B cell (primary cell): ENCODE results near the gene GOLIM4. TPM values are rescaled to one million over a fixed set of nuclear protein-coding genes. Genes with fewer than 3 reads are reported as not detected.

Source experiments
- ATAC-seq: fragments of 200-7000 bp; cut with Tn5 transposase; one replicate; pipeline ENCODE4 v1.10.0; 2021; ENCODE audit warnings: low read depth, mild to moderate bottlenecking, moderate number of reproducible peaks, moderate library complexity
- CTCF ChIA-PET: fragments of 350-600 bp; sonication (Branson Sonifier 250); formaldehyde crosslinking; loops from one replicate; lab custom pipeline; 2021; ENCODE audit warnings: antibody characterized with exemption, inconsistent platforms; lab: Charles Lee
- POLR2A ChIA-PET: fragments of 350-600 bp; sonication (Branson Sonifier 250); formaldehyde crosslinking; loops from one replicate; lab custom pipeline; 2021; ENCODE audit warnings: antibody characterized with exemption; lab: Charles Lee
- DNase-seq: peaks from one replicate; pipeline ENCODE4 v3.0.0; 2013
- H2AFZ ChIP-seq: 2 replicates; pipeline ENCODE4 v1.6.1; 2012; ENCODE audit warnings: mild to moderate bottlenecking, low read depth, low read length; ENCODE audit not compliant: insufficient read depth, poor library complexity, severe bottlenecking
- H3K27ac ChIP-seq, 2 donors: 1 replicate in 1 of 2; 2 replicates in 1 of 2; pipeline ENCODE4 v1.5.1; 2012 to 2013; ENCODE audit warnings: low read length in 2 of 2, mild to moderate bottlenecking in 2 of 2, moderate library complexity in 1 of 2
- H3K27me3 ChIP-seq, 4 experiments: fragments of 200-600 bp in 1 of 4; sonication (generic) in 1 of 4; replicated peaks in 1 of 4; 1 replicate in 2 of 4; 2 replicates in 2 of 4; pipeline versions ENCODE4 v1.6.1 to v1.7.0; 2013 to 2016; ENCODE audit warnings: low read length in 3 of 4, mild to moderate bottlenecking in 2 of 4, mixed read lengths in 1 of 4, moderate library complexity in 1 of 4; ENCODE audit not compliant: insufficient read depth in 4 of 4, control insufficient read depth in 3 of 4; ENCODE audit errors: control extremely low read depth in 1 of 4
- H3K36me3 ChIP-seq, 2 experiments: replicated peaks in 1 of 2; 1 replicate in 1 of 2; 2 replicates in 1 of 2; pipeline versions ENCODE4 v1.6.1 to v1.7.1; 2013; ENCODE audit warnings: low read length in 1 of 2; ENCODE audit not compliant: insufficient read depth in 2 of 2, control insufficient read depth in 1 of 2; ENCODE audit errors: control extremely low read depth in 1 of 2, extremely low read depth in 1 of 2
- H3K4me1 ChIP-seq, 2 donors: fragments of 200-600 bp in 1 of 2; sonication (generic) in 1 of 2; 1 replicate in 1 of 2; 2 replicates in 1 of 2; pipeline versions ENCODE4 v1.5.1 to v1.6.1; 2013 to 2017; ENCODE audit warnings: low read length in 2 of 2; ENCODE audit not compliant: control insufficient read depth in 2 of 2, insufficient read depth in 2 of 2
- H3K4me2 ChIP-seq: replicated peaks from 2 replicates; pipeline ENCODE3; 2012; ENCODE audit warnings: mild to moderate bottlenecking, low read depth, low read length; ENCODE audit not compliant: poor library complexity, severe bottlenecking
- H3K4me3 ChIP-seq, 5 experiments: fragments of 200-600 bp in 1 of 5; sonication (generic) in 1 of 5; 1 replicate in 3 of 5; 2 replicates in 2 of 5; pipeline versions ENCODE4 v1.5.1 to v1.7.0; 2011 to 2016; ENCODE audit warnings: low read length in 4 of 5, mild to moderate bottlenecking in 4 of 5, low read depth in 2 of 5, control low read depth in 1 of 5, moderate library complexity in 1 of 5; ENCODE audit not compliant: insufficient read depth in 1 of 5; ENCODE audit errors: control extremely low read depth in 1 of 5, extremely low read depth in 1 of 5
- H3K79me2 ChIP-seq: fragments of 200-600 bp; sonication (generic); one replicate; pipeline ENCODE4 v1.6.0; 2016; ENCODE audit warnings: low read length; ENCODE audit not compliant: control insufficient read depth, insufficient read depth
- H3K9ac ChIP-seq: fragments of 200-600 bp; sonication (generic); 2 replicates; pipeline ENCODE4 v1.6.1; 2017; ENCODE audit warnings: mild to moderate bottlenecking, low read length, moderate library complexity
- H3K9me3 ChIP-seq, 3 donors: one replicate each; pipeline versions ENCODE4 v1.6.1 to v1.7.1; 2013; ENCODE audit warnings: low read length in 2 of 3; ENCODE audit not compliant: control insufficient read depth in 2 of 3, insufficient read depth in 1 of 3; ENCODE audit errors: control extremely low read depth in 1 of 3
- H4K20me1 ChIP-seq: 2 replicates; pipeline ENCODE4 v1.6.0; 2012; ENCODE audit warnings: mild to moderate bottlenecking, low read length; ENCODE audit not compliant: insufficient read depth, control insufficient read depth, poor library complexity, severe bottlenecking
- H3K27ac Mint-ChIP-seq: one replicate; pipeline ENCODE4 v1.8.0; 2021; ENCODE audit warnings: mixed read lengths
- H3K27me3 Mint-ChIP-seq: one replicate; pipeline ENCODE4 v1.8.0; 2021; ENCODE audit warnings: mixed read lengths
- H3K4me1 Mint-ChIP-seq: one replicate; pipeline ENCODE4 v1.8.0; 2021; ENCODE audit warnings: mixed read lengths
- H3K4me3 Mint-ChIP-seq: one replicate; pipeline ENCODE4 v1.8.0; 2021; ENCODE audit warnings: mixed read lengths
- H3K9me3 Mint-ChIP-seq: one replicate; pipeline ENCODE4 v1.8.0; 2022; ENCODE audit warnings: mixed read lengths; ENCODE audit not compliant: insufficient read depth
- CTCF ChIP-seq: fragments of 200-600 bp; IDR thresholded peaks from one replicate; pipeline ENCODE4 v1.8.0; 2022; ENCODE audit warnings: antibody characterized with exemption, mild to moderate bottlenecking
- EZH2 ChIP-seq: IDR thresholded peaks from 2 replicates; pipeline ENCODE4 v1.6.1; 2012; ENCODE audit warnings: borderline replicate concordance, low read depth, mild to moderate bottlenecking, moderate library complexity, low read length; ENCODE audit not compliant: insufficient read depth, poor library complexity, severe bottlenecking
- WGBS: methylation state at CpG from one replicate; pipeline ENCODE4 v1.1.5; 2013; ENCODE audit warnings: missing lambda C conversion rate; ENCODE audit not compliant: insufficient coverage; 5-methylcytosine and 5-hydroxymethylcytosine counted together
- intact Hi-C: fragments of 100-400 bp; cut with micrococcal nuclease; formaldehyde crosslinking; loops from one replicate; pipeline ENCODE4 v1.10.0; 2022
- polyA plus RNA-seq: library from polyadenylated mRNA; depleted of rRNA; stranded (reverse); fragments of >200 nt; gene quantifications from 2 replicates; pipeline ENCODE4 v1.2.3, GENCODE V29; 2012
- total RNA-seq, 2 donors: library from RNA; stranded (reverse); fragments of 120-200 nt in 1 of 2; gene quantifications; 1 replicate in 1 of 2; 2 replicates in 1 of 2; pipeline versions ENCODE4 v1.2.3 to v1.2.4, GENCODE V29; 2013 to 2022

The GOLIM4 gene
- total and polyA plus RNA-seq, 2 donors (not counting 1 experiment from before 2014, with no cell fraction given) = 2.5 to 9.3 TPM

- Histone ChIP-seq H3K9me3 (peaks cover 0 to 1% (median 0%) of the 10 kb centered on the region in 3 donors), H3K4me2 (no peak overlapping the region), H4K20me1 (no peaks in the 10 kb centered on the region), H3K27ac (no peak overlapping the region), H2AFZ (peak overlapping the region; percentile 53), H3K4me3 (no peak overlapping the region), H3K4me1 (no peaks in the 10 kb centered on the region), H3K9ac (no peak overlapping the region), H3K27me3 (no peaks in the 10 kb centered on the region), H3K79me2 (no peaks in the 10 kb centered on the region), H3K36me3 (no peaks in the 10 kb centered on the region)
- intact Hi-C loops = no loop called here
- ChIA-PET POLR2A (no interaction called here), CTCF (no interaction called here)
- Mint-ChIP-seq H3K4me3 (no peak overlapping the region), H3K4me1 (peaks cover 7% of the 10 kb centered on the region), H3K27ac (no peak overlapping the region), H3K27me3 (no peaks in the 10 kb centered on the region), H3K9me3 (no peaks in the 10 kb centered on the region)
- ATAC-seq (peak; percentile 28), DNase-seq (peak; percentile 19)
- 72% methylated on average over 2 of the region's 6 CpGs for WGBS
- TF ChIP-seq EZH2 = no peak
- no peak for TF ChIP-seq CTCF
Observed at GRCh38 chr3:168141405-168141998, 45.8 kb upstream of the GOLIM4 start.

- DNase-seq (no peak), ATAC-seq (no peak)
- H3K9me3 ChIP-seq = peaks cover 0 to 1% (median 0%) of the 10 kb centered on the region in 3 donors
- POLR2A ChIA-PET = no interaction called here
- no peak overlapping the region for H3K27ac ChIP-seq
- Mint-ChIP-seq H3K4me3 (no peak overlapping the region), H3K9me3 (no peaks in the 10 kb centered on the region), H3K4me1 (peaks cover 7% of the 10 kb centered on the region), H3K27me3 (no peaks in the 10 kb centered on the region), H3K27ac (no peak overlapping the region)
- no peaks in the 10 kb centered on the region for H3K36me3 ChIP-seq
- H3K79me2 ChIP-seq = no peaks in the 10 kb centered on the region
- no peak overlapping the region for H3K9ac ChIP-seq
- CTCF ChIA-PET = interaction anchor here (1.0 kb wide), 1 partner anchor 26 kb away, joined by 3 read pairs; no protein-coding TSS in a partner anchor
- no peak overlapping the region for H3K4me2 ChIP-seq
- H3K4me3 ChIP-seq = no peak overlapping the region
- no peak overlapping the region for H2AFZ ChIP-seq
- intact Hi-C loops = no loop called here
- 100% methylated on average over 1 of the region's 3 CpGs for WGBS
- TF ChIP-seq EZH2 (no peak), CTCF (no peak)
- no peaks in the 10 kb centered on the region for H3K27me3 ChIP-seq
- H3K4me1 ChIP-seq = no peaks in the 10 kb centered on the region
- H4K20me1 ChIP-seq = no peaks in the 10 kb centered on the region
Observed at GRCh38 chr3:168139947-168140346, 44.2 kb upstream of the GOLIM4 start.
